GM06990 (cell line): ENCODE results near the gene PRICKLE2.
"Not testable (repeated sequence)": the region's sequence is repeated elsewhere in the genome, so short reads cannot be mapped to it uniquely, and the experiment has no call there.

Experiments used
- DNase-seq: peaks from one replicate; pipeline ENCODE4 v3.0.0-alpha.2; 2011; ENCODE audit not compliant: insufficient read length; ENCODE audit errors: extremely low read depth
- H3K27me3 ChIP-seq: replicated peaks from 2 replicates; pipeline ENCODE4 v1.6.0; 2011; ENCODE audit warnings: low read length; ENCODE audit not compliant: control insufficient read depth, insufficient read depth
- H3K36me3 ChIP-seq: 2 replicates; pipeline ENCODE4 v1.5.1; 2011; ENCODE audit warnings: low read length; ENCODE audit not compliant: control insufficient read depth, insufficient read depth
- H3K4me3 ChIP-seq: replicated peaks from 2 replicates; pipeline ENCODE4 v1.5.1; 2011; ENCODE audit warnings: low read depth, mild to moderate bottlenecking, control low read depth, low read length
- CTCF ChIP-seq: IDR thresholded peaks from 2 replicates; pipeline ENCODE4 v1.5.1; 2011; ENCODE audit warnings: low read length, control low read depth, mild to moderate bottlenecking, inconsistent platforms; ENCODE audit not compliant: insufficient read depth, poor library complexity, severe bottlenecking

Gene PRICKLE2

GRCh38 chr3:64095802-64096201 is 129.5 kb downstream of the PRICKLE2 start:
- no peak for DNase-seq
- TF ChIP-seq CTCF, result no peak
- no peaks in the 10 kb centered on the region for H3K36me3 ChIP-seq
- H3K27me3 ChIP-seq, result no peaks in the 10 kb centered on the region
- H3K4me3 ChIP-seq, result no peak overlapping the region

- no peaks in the 10 kb centered on the region for H3K36me3 ChIP-seq
- DNase-seq, result no peak
- H3K27me3 ChIP-seq, result no peaks in the 10 kb centered on the region
- no peak for TF ChIP-seq CTCF
- no peak overlapping the region for H3K4me3 ChIP-seq
Observed at GRCh38 chr3:64094713-64095079, 130.6 kb downstream of the PRICKLE2 start.

GRCh38 chr3:64093825-64094712 is 131.2 kb downstream of the PRICKLE2 start:
- Histone ChIP-seq H3K27me3 (no peaks in the 10 kb centered on the region), H3K36me3 (no peaks in the 10 kb centered on the region), H3K4me3 (no peak overlapping the region)
- no peak for TF ChIP-seq CTCF
- DNase-seq, result no peak

GRCh38 chr3:64093211-64093610 is 132.1 kb downstream of the PRICKLE2 start:
- no peaks in the 10 kb centered on the region for H3K27me3 ChIP-seq
- no peaks in the 10 kb centered on the region for H3K36me3 ChIP-seq
- no peak for TF ChIP-seq CTCF
- no peak for DNase-seq
- no peak overlapping the region for H3K4me3 ChIP-seq

GRCh38 chr3:64091501-64091900 is 133.8 kb downstream of the PRICKLE2 start:
- Histone ChIP-seq H3K27me3 (no peaks in the 10 kb centered on the region), H3K36me3 (no peaks in the 10 kb centered on the region), H3K4me3 (no peak overlapping the region)
- no peak for DNase-seq
- no peak for TF ChIP-seq CTCF

- DNase-seq, H3K4me3 ChIP-seq, H3K36me3 ChIP-seq, H3K27me3 ChIP-seq: not testable (repeated sequence)
Observed at GRCh38 chr3:64089386-64089785, 135.9 kb downstream of the PRICKLE2 start.
